Fibroblast of lung (primary cell): ENCODE measurements around the gene HK2. TPM values are rescaled to one million over a fixed set of nuclear protein-coding genes. Genes with fewer than 3 reads are reported as not detected.

Source experiments
- DNase-seq, 2 donors: peaks; one replicate each; pipeline versions ENCODE4 v3.0.0 to v3.0.0-alpha.2; 2010; ENCODE audit warnings: low read depth in 2 of 2
- H2AFZ ChIP-seq: 2 replicates; pipeline ENCODE4 v1.5.1; 2012; ENCODE audit warnings: low read length, control low read depth, inconsistent platforms
- H3K27ac ChIP-seq: 2 replicates; pipeline ENCODE4 v1.5.1; 2011; ENCODE audit warnings: low read length, control low read depth; ENCODE audit not compliant: insufficient read depth
- H3K27me3 ChIP-seq: 2 replicates; pipeline ENCODE4 v1.5.1; 2011; ENCODE audit warnings: mild to moderate bottlenecking, low read length; ENCODE audit not compliant: control insufficient read depth, insufficient read depth
- H3K36me3 ChIP-seq: 2 replicates; pipeline ENCODE4 v1.5.1; 2011; ENCODE audit warnings: low read length; ENCODE audit not compliant: control insufficient read depth, insufficient read depth
- H3K4me1 ChIP-seq: 2 replicates; pipeline ENCODE4 v1.5.1; 2011; ENCODE audit warnings: low read length; ENCODE audit not compliant: control insufficient read depth, insufficient read depth; ENCODE audit errors: extremely low read depth
- H3K4me2 ChIP-seq: 2 replicates; pipeline ENCODE4 v1.5.1; 2011; ENCODE audit warnings: low read length, control low read depth; ENCODE audit not compliant: insufficient read depth; ENCODE audit errors: extremely low read depth
- H3K4me3 ChIP-seq, 4 experiments: fragments of 200-600 bp in 1 of 4; sonication (generic) in 1 of 4; replicated peaks in 1 of 4; 2 replicates each; pipeline ENCODE4 v1.5.1; 2011 to 2016; ENCODE audit warnings: low read length in 4 of 4, low read depth in 3 of 4, mild to moderate bottlenecking in 3 of 4, control low read depth in 2 of 4, inconsistent platforms in 1 of 4, mixed read lengths in 1 of 4; ENCODE audit not compliant: insufficient read depth in 1 of 4; ENCODE audit errors: control extremely low read depth in 1 of 4
- H3K79me2 ChIP-seq: 2 replicates; pipeline ENCODE4 v1.5.1; 2012; ENCODE audit warnings: mild to moderate bottlenecking, low read length, inconsistent platforms; ENCODE audit not compliant: control insufficient read depth, insufficient read depth
- H3K9ac ChIP-seq: 2 replicates; pipeline ENCODE4 v1.5.1; 2011; ENCODE audit warnings: mild to moderate bottlenecking, low read length, control low read depth; ENCODE audit not compliant: insufficient read depth
- H3K9me3 ChIP-seq: 2 replicates; pipeline ENCODE4 v1.5.1; 2012; ENCODE audit warnings: low read depth, low read length; ENCODE audit not compliant: control insufficient read depth, insufficient read depth
- H4K20me1 ChIP-seq: 2 replicates; pipeline ENCODE4 v1.5.1; 2011; ENCODE audit warnings: low read length; ENCODE audit not compliant: control insufficient read depth, insufficient read depth; ENCODE audit errors: extremely low read depth
- EZH2 ChIP-seq: IDR thresholded peaks from 2 replicates; pipeline ENCODE4 v1.5.1; 2012; ENCODE audit warnings: low read length, control low read depth, mild to moderate bottlenecking; ENCODE audit errors: missing control alignments
- polyA plus RNA-seq, 2 donors: library from polyadenylated mRNA; depleted of rRNA in 1 of 2; stranded (reverse) in 1 of 2; unstranded in 1 of 2; fragments of >200 nt; gene quantifications; 2 replicates each; pipeline ENCODE4 v1.2.1, GENCODE V29; 2011 to 2012; ENCODE audit warnings: missing spikeins in 1 of 2
- total RNA-seq: library from RNA; depleted of rRNA; stranded (reverse); fragments of >200 nt; gene quantifications from 2 replicates; pipeline ENCODE4 v1.2.1, GENCODE V29; 2014
- TF ChIP-seq, protein P1 (sequence below), 2 donors: IDR thresholded peaks in 1 of 2; conservative IDR thresholded peaks in 1 of 2; 1 replicate in 1 of 2; 2 replicates in 1 of 2; pipeline ENCODE4 v1.5.1; 2011 to 2012; ENCODE audit warnings: low read length in 2 of 2, control low read depth in 1 of 2, inconsistent platforms in 1 of 2, low read depth in 1 of 2, mild to moderate bottlenecking in 1 of 2

HK2 gene
- total and polyA plus RNA-seq, 2 donors (not counting 1 experiment from before 2014, with no cell fraction given) = 15.7 to 19.3 TPM

DNA sequence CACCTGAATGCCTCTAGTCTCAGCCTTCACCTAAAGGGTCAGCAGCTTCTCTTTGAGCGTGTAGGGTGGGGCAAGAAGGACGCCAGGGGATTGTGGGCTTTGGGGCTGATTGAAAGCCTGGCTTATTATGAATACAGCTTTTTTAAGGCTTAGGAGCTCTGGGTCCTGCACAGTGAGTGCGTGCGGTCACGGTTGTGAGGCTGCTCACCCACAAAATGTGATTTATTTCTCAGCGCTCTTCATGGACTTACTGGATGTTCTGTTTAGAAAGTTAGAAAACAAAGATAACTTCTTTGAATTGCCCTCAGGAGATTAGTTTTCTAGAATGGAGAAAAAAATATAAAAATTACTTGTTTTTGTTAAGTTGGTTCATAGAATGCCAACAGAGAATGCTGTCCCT is 37.5 kb downstream of the HK2 start:
- H3K79me2 ChIP-seq = no peaks in the 10 kb centered on the region
- H3K36me3 ChIP-seq = no peaks in the 10 kb centered on the region
- no peaks in the 10 kb centered on the region for H3K9me3 ChIP-seq
- no peaks in the 10 kb centered on the region for H4K20me1 ChIP-seq
- no peak overlapping the region for H3K27ac ChIP-seq
- H3K27me3 ChIP-seq = no peaks in the 10 kb centered on the region
- no peak overlapping the region for H3K4me3 ChIP-seq
- TF ChIP-seq, protein P1, sequence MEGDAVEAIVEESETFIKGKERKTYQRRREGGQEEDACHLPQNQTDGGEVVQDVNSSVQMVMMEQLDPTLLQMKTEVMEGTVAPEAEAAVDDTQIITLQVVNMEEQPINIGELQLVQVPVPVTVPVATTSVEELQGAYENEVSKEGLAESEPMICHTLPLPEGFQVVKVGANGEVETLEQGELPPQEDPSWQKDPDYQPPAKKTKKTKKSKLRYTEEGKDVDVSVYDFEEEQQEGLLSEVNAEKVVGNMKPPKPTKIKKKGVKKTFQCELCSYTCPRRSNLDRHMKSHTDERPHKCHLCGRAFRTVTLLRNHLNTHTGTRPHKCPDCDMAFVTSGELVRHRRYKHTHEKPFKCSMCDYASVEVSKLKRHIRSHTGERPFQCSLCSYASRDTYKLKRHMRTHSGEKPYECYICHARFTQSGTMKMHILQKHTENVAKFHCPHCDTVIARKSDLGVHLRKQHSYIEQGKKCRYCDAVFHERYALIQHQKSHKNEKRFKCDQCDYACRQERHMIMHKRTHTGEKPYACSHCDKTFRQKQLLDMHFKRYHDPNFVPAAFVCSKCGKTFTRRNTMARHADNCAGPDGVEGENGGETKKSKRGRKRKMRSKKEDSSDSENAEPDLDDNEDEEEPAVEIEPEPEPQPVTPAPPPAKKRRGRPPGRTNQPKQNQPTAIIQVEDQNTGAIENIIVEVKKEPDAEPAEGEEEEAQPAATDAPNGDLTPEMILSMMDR (conservative IDR thresholded peaks at IDR 0.05 in 1 of 2, IDR thresholded peaks at IDR 0.05 in 1 of 2; ENCODE audit: low read depth in 1 of 2, low read length in 2 of 2) = no peak
- TF ChIP-seq EZH2 = no peak
- peaks cover 6% of the 10 kb centered on the region for H3K4me1 ChIP-seq
- no peak for DNase-seq
- no peak overlapping the region for H3K9ac ChIP-seq
- no peak overlapping the region for H2AFZ ChIP-seq
- no peak overlapping the region for H3K4me2 ChIP-seq

DNA sequence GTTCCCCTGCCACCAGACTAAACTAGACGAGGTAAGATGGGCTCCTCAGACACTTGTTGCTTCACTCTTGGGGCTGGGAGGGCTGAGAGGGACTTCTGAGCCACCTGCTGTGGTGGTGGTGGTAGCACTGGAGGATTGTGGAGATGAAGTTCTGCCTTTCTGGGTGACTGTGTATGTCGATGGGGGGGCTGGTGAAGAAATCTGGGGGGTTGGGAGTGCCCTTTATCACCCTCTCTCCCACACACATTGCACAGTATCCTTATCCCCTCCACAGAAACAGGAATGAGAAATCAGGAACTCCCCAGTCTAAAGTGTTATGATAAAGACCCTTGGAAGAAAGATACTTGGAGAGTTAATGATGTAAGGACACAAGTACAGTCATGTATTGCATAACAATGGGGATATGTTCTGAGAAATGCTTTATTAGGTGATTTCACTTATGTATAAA is 38.5 kb downstream of the HK2 start:
- TF ChIP-seq, protein P1 (conservative IDR thresholded peaks at IDR 0.05 in 1 of 2, IDR thresholded peaks at IDR 0.05 in 1 of 2; ENCODE audit: low read depth in 1 of 2, low read length in 2 of 2) = no peak
- no peak for TF ChIP-seq EZH2
- H3K4me3 ChIP-seq = no peak overlapping the region
- no peak overlapping the region for H3K27ac ChIP-seq
- H3K4me2 ChIP-seq = no peak overlapping the region
- peaks cover 6% of the 10 kb centered on the region for H3K4me1 ChIP-seq
- H3K9me3 ChIP-seq = no peaks in the 10 kb centered on the region
- DNase-seq = no peak
- no peak overlapping the region for H2AFZ ChIP-seq
- H4K20me1 ChIP-seq = no peaks in the 10 kb centered on the region
- no peak overlapping the region for H3K9ac ChIP-seq
- no peaks in the 10 kb centered on the region for H3K79me2 ChIP-seq
- H3K27me3 ChIP-seq = no peaks in the 10 kb centered on the region
- H3K36me3 ChIP-seq = peaks cover 5% of the 10 kb centered on the region

DNA sequence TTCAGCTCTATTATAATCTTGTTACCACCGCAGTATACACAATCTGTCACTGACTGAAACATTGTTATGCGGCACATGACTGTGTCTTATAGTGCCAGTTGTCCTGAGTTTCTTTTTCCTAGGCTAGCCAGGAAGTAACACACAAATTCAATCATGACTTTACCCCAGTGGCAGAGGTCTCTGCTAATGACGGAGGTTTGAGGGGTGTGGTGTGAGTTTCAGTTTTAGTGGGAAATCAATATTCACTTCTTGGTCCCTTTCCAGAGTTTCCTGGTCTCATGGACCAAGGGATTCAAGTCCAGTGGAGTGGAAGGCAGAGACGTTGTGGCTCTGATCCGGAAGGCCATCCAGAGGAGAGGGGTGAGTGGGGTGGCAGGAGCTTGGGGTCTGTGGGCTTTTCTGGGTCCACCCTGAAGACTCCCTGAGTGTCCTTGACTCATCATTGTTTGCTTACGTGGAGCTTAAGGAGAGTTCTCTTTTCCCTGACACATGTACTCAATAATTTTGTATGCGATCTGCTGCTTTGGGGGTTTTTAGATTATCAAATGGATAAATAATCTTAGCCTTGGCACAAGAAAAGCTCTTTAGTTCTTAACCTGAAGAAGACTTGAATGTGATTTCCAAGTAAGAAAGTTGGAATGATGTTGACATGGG is 39.2 kb downstream of the HK2 start:
- H3K4me1 ChIP-seq = peaks cover 4% of the 10 kb centered on the region
- peaks cover 7% of the 10 kb centered on the region for H3K36me3 ChIP-seq
- TF ChIP-seq, protein P1 (conservative IDR thresholded peaks at IDR 0.05 in 1 of 2, IDR thresholded peaks at IDR 0.05 in 1 of 2; ENCODE audit: low read depth in 1 of 2, low read length in 2 of 2) = no peak
- no peak for TF ChIP-seq EZH2
- no peaks in the 10 kb centered on the region for H4K20me1 ChIP-seq
- no peak overlapping the region for H3K4me3 ChIP-seq
- H3K9me3 ChIP-seq = no peaks in the 10 kb centered on the region
- no peak overlapping the region for H2AFZ ChIP-seq
- no peak overlapping the region for H3K4me2 ChIP-seq
- H3K27ac ChIP-seq = no peak overlapping the region
- no peaks in the 10 kb centered on the region for H3K27me3 ChIP-seq
- no peak overlapping the region for H3K9ac ChIP-seq
- H3K79me2 ChIP-seq = no peaks in the 10 kb centered on the region
- DNase-seq = no peak
